ENCODE measurements around the gene IFNLR1.
A peak's percentile ranks its signal among the peaks of the same experiment; 100 is the strongest.

The IFNLR1 gene

DNA sequence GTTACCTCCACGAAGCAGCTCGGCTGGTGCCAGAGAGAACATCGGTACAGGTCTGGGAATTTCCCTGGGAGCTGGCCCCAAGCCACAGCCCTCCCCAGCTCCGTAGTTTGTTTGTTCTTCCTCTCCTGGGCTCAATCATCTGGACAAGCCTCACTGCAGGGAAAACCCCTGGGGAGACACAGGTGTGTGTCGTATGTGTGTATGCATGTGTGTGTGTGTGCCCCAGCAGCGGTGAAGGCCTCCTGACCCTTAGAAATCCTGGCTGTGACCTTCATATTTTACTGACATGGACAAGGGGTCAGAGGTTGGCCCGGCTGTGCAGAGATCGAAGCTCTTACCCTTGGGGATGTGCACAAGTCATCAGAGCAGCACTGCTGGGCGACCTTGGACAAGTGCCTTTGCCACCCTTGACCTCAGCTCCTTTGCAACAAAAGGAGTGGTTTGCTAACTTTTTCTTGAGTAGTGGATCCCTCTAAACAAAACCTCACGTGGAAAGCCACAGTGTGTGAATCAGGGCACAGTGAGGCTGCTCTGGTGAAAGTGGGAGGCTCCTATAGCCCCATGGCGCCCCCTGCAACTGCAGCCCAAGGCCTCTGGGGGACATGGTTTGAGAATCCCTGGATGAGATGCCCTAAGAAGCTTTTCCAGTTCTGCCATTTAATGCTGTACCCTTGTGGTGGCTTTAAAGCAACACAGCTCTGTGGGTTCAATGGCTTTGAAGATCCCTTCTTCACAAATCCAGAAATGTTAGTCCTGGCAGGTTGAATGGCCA lies 31.9 kb downstream of the IFNLR1 start:
- H3K4me3 ChIP-seq (ENCODE audit: control insufficient read depth, low read depth, low read length) = no peak overlapping the region
- no peak for DNase-seq (ENCODE audit: low read depth)
- TF ChIP-seq, protein P1, sequence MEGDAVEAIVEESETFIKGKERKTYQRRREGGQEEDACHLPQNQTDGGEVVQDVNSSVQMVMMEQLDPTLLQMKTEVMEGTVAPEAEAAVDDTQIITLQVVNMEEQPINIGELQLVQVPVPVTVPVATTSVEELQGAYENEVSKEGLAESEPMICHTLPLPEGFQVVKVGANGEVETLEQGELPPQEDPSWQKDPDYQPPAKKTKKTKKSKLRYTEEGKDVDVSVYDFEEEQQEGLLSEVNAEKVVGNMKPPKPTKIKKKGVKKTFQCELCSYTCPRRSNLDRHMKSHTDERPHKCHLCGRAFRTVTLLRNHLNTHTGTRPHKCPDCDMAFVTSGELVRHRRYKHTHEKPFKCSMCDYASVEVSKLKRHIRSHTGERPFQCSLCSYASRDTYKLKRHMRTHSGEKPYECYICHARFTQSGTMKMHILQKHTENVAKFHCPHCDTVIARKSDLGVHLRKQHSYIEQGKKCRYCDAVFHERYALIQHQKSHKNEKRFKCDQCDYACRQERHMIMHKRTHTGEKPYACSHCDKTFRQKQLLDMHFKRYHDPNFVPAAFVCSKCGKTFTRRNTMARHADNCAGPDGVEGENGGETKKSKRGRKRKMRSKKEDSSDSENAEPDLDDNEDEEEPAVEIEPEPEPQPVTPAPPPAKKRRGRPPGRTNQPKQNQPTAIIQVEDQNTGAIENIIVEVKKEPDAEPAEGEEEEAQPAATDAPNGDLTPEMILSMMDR (IDR thresholded peaks at IDR 0.05; ENCODE audit: control insufficient read depth, insufficient read depth, low read depth, low read length, missing control alignments) = peak; percentile 10

DNA sequence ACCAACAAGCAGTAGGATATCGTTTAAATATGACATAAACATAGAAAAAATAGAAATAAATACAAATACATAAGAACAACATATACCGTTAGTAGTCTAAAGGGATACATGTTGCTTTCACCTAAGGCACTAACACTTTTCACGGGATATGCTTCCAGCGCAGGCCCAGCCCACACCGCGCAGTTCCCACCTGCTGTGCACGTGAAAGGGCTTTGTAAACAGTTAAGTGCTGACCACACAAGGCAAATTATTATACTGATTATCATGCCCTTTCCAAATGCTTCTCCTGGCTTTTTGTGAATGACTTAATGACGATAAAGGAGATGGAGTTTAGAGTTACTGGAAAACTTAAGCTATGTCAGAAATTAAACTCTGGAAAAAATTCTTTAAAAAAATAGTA lies 32.9 kb downstream of the IFNLR1 start:
- DNase-seq (ENCODE audit: low read depth) = no peak
- no peak overlapping the region for H3K4me3 ChIP-seq (ENCODE audit: control insufficient read depth, low read depth, low read length)
- TF ChIP-seq, protein P1 (IDR thresholded peaks at IDR 0.05; ENCODE audit: control insufficient read depth, insufficient read depth, low read depth, low read length, missing control alignments) = no peak

DNA sequence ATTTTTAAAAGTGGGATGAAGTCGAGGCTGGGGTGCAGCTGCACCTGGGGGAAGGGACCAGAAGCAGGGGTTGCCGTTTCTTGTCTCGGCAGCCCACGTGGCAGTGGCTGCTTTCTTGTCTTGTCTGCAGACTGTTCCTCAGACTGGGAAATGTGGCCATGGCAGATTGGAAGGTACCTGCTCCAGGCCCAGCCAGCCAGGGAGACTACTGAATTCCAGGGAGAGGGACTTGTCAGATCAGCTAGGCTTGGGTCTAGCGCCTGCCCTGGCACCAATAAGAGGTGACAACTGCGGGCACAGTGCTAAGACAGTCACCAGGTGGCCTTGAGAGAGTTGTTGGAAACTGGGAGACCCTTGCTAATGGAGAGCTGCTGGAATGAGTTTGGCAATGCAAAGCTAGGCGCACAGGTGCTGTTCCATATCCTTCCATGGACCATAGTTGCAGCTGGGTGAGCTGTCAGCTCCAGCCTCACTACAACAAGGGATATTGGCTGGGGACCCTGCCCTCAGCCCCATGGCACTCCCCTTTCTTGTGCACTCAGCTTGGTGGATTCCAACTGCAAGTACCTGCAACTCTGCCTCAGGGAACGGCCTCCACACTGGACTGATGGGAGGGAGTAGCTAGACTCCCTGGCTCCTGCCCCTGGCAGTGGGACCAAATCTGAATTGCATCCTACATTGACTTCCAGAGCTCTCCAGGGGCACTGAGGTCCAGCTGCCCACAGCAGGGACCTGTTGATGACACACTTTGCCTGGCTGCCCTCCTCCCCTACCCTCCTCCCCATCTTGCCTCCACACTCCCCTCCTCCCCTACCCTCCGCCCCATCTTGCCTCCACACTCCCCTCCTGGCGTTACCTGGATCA lies 34.2 kb downstream of the IFNLR1 start:
- DNase-seq (ENCODE audit: low read depth) = no peak
- TF ChIP-seq, protein P1 (IDR thresholded peaks at IDR 0.05; ENCODE audit: control insufficient read depth, insufficient read depth, low read depth, low read length, missing control alignments) = no peak
- no peak overlapping the region for H3K4me3 ChIP-seq (ENCODE audit: control insufficient read depth, low read depth, low read length)

DNA sequence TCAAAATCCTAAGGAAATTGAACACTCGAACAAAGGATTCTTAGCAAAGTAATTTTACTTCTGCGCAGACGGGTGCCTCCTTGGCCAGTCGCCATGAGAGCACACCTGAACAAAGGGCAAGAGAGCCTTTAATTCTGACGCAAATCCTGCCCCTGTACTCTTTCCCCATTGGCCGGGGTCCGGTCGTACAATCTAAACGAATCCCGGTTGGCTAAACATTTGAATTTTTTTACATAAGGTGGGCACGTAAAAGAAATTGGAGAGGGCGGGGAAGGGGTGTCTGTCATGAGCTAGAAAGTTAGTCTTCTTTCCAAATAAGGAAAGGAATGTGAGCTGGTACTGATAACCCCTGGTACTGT lies 35.9 kb downstream of the IFNLR1 start:
- DNase-seq (ENCODE audit: low read depth) = no peak
- TF ChIP-seq, protein P1 (IDR thresholded peaks at IDR 0.05; ENCODE audit: control insufficient read depth, insufficient read depth, low read depth, low read length, missing control alignments) = no peak
- no peak overlapping the region for H3K4me3 ChIP-seq (ENCODE audit: control insufficient read depth, low read depth, low read length)

DNA sequence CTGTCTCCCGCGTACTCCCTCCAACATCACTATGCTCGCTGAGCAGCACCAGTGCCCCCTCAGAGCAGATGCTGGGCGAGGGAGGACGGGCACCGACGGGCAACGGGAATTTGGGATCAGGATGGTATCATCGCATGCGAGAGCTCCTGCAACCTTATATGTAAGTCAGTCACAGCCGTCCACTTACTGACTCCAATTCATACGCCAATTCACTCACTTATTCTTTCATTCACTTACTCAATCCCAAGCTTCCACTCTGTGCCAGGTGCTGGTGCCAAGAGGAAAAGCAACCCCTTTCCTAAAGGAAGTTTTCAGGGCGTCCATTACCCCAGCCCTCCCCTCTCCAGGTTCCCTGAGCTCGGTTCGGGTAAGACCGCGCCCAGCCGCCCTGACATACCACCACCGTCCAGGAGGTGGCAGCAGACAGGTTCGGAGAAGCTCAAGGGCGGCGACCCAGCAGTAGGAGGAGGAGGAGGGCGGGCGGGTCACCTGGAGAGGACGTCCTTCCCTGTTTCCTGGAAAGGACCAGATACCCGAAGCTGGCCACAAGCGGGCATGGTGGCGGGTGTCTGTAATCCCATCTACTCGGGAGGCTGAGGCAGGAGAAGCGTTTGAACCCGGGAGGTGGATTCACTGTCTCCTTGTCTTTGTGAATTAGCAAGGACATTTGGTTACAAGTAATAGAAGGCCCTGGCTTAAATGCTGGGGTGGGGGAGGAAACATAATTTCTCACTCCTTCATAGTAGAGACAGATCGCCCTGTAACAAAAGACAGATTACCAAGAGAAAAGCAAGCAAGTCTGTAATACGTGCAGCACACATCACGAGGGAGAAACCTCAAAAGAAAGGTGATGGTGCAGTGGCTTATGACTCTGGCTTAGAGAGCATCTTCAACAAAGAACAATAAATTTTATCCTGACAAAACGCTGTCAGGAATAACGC lies 36.6 kb downstream of the IFNLR1 start:
- TF ChIP-seq, protein P1 (IDR thresholded peaks at IDR 0.05; ENCODE audit: control insufficient read depth, insufficient read depth, low read depth, low read length, missing control alignments) = peak; percentile 85
- peak overlapping the region; percentile 24 for H3K4me3 ChIP-seq (ENCODE audit: control insufficient read depth, low read depth, low read length)
- DNase-seq (ENCODE audit: low read depth) = peak; percentile 21

DNA sequence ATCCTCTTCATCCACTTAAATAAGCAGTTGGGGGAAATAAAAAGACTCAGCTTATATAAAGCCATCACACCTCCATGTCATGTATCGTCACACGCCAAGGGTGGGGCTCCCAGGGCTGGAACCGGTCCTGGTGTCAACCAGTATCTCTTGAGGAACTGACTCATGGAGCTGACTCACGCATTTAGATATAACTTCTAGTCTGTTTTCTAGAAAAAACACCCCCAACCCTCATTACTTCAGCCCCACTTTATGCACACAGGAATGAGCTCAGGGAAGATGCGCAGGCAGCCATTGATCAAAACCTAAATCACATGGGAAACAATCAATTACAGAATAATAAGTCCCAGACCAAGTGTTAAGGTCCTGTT lies 37.2 kb downstream of the IFNLR1 start:
- H3K4me3 ChIP-seq (ENCODE audit: control insufficient read depth, low read depth, low read length) = no peak overlapping the region
- peak; percentile 23 for DNase-seq (ENCODE audit: low read depth)
- TF ChIP-seq, protein P1 (IDR thresholded peaks at IDR 0.05; ENCODE audit: control insufficient read depth, insufficient read depth, low read depth, low read length, missing control alignments) = no peak

Measured in AG09309 (cell line).